Midbrain (tissue), 1 donor: ENCODE data around the gene CKLF.
"Not testable (repeated sequence)": the region's sequence is repeated elsewhere in the genome, so short reads cannot be mapped to it uniquely, and the experiment has no call there.

Experiments
- DNase-seq: peaks from one replicate; lab custom pipeline; 2025; lab: John Stamatoyannopoulos, UW

CKLF gene

DNA sequence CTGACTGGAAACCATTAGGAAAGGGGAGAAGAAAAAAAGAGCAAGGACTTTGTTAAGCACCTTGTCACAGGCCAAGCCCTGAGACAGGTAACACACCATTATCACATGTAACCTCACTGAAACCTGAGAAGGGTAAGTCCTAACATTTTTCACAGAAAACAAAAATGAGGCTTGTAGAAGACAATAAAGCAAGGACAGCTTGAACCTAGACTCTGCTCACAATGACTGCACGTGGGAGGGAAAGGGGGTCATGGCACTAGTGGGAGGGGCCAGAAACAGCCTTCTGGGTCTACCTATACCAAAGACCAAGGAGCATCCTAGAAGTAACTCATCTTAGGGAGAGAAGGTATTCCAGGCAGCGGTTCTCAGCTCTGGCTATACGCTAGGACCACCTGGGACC is 10.0 kb upstream of the CKLF start:
- no peak for DNase-seq

GRCh38 chr16:66543541-66543940 is 8.8 kb upstream of the CKLF start:
- DNase-seq: no peak

- DNase-seq: no peak
Measured at GRCh38 chr16:66544016-66544757, 8.2 kb upstream of the CKLF start.

DNA sequence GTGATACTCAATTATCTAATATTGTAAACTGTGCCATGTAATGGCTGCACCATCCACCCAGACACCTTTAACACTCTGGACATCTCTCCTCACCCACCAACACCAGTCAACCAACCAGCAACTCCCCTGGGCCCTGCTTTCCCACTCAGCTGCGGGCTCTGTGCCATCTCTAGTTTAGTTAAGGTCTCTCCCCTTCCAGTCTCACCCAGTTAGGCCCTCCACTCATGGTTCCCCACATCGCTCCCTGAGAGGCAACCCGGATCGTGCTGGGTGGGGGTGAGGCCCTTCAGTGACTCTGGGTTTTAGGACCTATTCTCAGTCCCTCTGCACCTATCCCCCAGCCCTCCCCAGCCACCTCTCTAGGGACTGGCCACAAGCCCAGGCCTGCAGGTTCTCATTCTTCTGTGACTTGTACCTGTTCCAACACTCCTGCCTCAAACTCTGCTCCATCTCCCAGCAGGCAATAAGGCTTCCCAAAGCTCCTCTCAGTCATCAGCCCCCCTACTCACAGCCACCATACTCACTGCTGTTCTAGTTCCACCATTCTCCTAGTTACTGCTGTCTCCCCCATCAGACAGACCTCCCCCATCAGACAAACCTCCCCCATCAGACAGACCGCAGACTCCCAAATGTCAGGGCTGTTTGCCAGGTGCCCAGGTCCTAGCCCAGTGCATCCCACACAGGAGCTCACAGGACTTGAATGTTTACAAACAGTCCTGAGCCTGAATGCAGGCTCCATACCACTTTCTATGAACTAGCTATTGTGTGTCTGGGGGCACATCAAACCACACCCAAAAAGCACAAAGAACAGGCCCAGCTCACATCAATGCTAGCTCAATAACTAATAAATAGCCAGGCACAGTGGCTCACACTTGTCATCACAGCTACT is 5.0 kb upstream of the CKLF start:
- no peak for DNase-seq

- DNase-seq: no peak
Measured at GRCh38 chr16:66548068-66548467, 4.3 kb upstream of the CKLF start.

- DNase-seq: no peak
Measured at GRCh38 chr16:66548868-66549267, 3.5 kb upstream of the CKLF start.

- peak; percentile 64 for DNase-seq
Measured at GRCh38 chr16:66549284-66550131, 2.9 kb upstream of the CKLF start, which contains the start of gene TK2. Gene TK2 (minus strand): TSS chr16:66550122. CDS start chr16:66550061, 61 bp downstream.

- no peak for DNase-seq
Measured at GRCh38 chr16:66551348-66551759, 1.0 kb upstream of the CKLF start.

GRCh38 chr16:66551788-66552285 is 539 bp upstream of the CKLF start:
- no peak for DNase-seq

DNA sequence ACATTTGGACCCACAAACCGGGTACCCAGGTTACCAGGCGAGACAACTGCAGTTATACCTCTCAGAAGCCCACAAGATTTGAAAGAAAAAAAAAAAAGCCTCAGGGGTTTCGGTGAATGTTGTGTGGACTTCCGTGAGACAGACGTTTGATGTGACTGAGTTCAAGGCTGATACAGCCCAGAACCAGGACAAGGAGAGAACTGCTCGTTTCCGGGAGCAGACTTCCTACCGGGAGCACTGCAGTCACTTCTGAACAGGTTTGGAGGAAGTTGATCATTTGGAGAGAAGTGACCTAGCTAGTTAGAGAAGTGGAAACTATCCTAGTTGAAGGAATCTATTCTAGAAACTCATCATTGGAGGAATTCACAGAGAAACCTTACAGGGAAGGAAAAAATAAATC is 847 bp downstream of the CKLF start:
- DNase-seq: no peak

GRCh38 chr16:66554021-66554420 is 1.6 kb downstream of the CKLF start:
- DNase-seq: no peak

GRCh38 chr16:66554495-66554894 is 2.1 kb downstream of the CKLF start:
- DNase-seq: no peak

GRCh38 chr16:66560107-66560506 is 7.7 kb downstream of the CKLF start:
- no peak for DNase-seq

- DNase-seq: no peak
Measured at GRCh38 chr16:66561381-66562080, 9.2 kb downstream of the CKLF start.

DNA sequence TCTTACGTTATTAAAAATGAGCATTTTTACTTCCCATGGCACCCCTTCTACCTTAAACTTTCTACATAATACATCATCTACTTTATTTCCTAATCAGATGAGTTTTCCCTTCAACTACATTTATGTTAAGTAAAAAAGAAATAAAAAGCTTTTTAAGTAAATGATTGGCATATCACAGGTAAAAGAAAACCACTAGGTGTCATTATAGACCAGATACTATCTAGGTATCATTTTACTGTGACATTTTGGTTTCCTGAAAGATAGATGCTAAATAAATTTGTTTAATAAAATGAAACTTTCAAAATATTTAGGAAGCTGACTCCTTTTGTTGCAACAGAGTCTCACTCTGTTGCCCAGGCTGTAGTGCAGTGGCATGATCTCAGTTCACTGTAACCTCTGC is 10.0 kb downstream of the CKLF start:
- DNase-seq: no peak

DNA sequence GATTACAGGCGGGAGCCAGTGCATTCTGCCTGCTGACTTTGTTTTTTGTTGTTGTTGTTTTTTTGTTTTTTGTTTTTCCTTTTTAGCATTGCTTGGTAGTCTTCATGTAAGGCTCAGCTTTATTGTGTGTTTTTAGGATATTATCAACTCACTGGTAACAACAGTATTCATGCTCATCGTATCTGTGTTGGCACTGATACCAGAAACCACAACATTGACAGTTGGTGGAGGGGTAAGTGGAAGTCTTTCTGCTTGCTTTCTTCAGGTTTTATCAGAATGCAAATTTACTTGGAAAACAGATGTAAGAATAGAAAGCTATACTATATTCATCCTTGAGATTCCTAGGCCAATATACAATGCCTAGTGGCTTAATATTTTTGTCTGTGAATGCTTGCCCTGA is 10.6 kb downstream of the CKLF start:
- DNase-seq: no peak

DNA sequence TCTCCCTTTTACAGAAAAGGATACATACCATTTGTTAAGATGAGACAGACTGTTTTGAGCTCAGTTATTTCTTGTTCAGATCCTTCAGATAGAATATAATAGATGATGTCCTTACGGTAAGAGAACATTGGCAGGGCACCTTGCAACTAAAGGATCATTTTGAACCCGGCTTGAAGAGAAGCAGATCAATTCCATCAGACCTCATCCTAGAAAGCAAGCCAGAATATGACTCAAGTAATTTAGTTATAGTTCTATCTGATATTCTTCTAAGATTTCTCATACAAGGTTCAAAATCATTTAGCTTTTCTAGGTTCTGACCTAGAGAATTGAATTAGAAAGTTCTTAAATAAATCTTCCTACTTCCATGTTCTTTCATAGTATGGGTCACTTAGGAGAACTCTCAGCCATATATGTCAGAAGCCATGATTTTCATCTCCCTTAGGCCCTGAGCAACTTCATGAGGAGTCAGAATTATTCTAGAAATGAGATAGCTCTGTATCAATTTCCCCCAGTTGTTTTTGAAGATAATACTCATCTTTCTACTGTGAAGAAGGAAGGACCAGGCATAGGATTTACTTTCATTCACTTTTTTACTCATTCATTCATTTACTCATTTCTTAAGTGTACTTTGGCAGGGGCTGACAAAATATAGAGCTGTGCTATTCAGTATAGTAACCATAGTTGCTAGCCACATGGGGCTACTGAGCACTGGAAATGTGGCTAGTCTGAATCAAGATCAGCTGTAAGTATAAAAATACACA is 11.4 kb downstream of the CKLF start:
- no peak for DNase-seq

DNA sequence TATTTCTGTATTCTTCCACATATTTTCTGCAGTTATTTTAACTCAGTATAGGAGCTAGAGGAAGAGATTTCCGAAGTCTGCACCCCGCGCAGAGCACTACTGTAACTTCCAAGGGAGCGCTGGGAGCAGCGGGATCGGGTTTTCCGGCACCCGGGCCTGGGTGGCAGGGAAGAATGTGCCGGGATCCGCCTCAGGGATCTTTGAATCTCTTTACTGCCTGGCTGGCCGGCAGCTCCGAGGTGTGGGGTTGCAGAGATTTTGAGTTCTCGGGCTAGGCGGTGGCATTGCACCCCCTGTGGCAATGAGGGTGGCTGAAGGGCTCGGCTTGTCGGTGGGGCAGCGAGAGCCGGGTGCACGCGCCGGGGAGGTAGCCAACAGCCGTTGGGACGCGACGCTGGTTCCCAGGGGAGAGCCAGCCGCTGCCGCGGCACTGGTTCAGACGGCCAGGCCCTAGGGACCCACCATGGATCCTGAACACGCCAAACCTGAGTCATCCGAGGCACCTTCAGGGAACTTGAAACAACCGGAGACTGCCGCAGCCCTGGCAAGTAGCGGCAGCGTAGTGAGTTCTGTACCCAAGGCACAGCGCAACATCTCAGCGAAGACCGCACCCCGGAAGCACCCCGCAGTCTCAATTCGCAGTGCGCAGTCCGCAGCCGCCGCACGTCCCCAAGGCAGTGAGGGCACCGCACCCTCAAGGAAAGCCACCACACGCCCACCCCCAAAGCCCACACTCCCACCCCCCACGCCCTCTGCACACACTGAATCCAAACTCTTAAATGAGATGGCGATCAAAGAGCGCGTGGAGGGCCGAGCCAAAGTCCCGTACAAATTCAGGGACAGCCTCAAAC is 13.9 kb downstream of the CKLF start, which contains the start of gene CMTM1:
Gene CMTM1, plus strand, starts transcription at position 389 of the 851 bp plus-strand sequence. Its CDS starts 75 bp downstream, at position 464.
- no peak for DNase-seq

DNA sequence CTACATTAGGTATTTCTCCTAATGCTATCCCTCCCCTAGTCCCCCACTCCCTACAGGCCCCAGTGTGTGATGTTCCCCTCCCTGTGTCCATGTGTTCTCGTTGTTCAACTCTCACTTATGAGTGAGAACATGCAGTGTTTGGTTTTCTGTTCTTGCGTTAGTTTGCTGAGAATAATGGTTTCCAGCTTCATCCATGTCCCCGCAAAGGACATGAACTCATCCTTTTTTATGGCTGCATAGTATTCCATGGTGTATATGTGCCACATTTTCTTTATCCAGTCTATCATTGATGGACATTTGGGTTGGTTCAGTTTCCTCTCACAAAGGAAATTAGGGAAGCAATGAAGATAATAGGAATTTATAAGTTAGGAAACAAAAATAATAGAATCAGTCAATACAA is 14.9 kb downstream of the CKLF start:
- not testable (repeated sequence) for DNase-seq

- DNase-seq: no peak
Measured at GRCh38 chr16:66568355-66568754, 16.0 kb downstream of the CKLF start.
